GM19468 (cell line): ENCODE measurements around the gene NUP50.

Experiments used
- ATAC-seq: cut with Tn5 transposase; IDR thresholded peaks from one replicate; pipeline ENCODE4 v1.9.1; 2021; ENCODE audit warnings: mild to moderate bottlenecking, moderate library complexity, moderate number of reproducible peaks; ENCODE audit not compliant: unreplicated experiment; ENCODE audit errors: extremely low read depth

NUP50 gene

GRCh38 chr22:45157907-45158306, 5.8 kb upstream of the NUP50 start:
- ATAC-seq = no peak

DNA sequence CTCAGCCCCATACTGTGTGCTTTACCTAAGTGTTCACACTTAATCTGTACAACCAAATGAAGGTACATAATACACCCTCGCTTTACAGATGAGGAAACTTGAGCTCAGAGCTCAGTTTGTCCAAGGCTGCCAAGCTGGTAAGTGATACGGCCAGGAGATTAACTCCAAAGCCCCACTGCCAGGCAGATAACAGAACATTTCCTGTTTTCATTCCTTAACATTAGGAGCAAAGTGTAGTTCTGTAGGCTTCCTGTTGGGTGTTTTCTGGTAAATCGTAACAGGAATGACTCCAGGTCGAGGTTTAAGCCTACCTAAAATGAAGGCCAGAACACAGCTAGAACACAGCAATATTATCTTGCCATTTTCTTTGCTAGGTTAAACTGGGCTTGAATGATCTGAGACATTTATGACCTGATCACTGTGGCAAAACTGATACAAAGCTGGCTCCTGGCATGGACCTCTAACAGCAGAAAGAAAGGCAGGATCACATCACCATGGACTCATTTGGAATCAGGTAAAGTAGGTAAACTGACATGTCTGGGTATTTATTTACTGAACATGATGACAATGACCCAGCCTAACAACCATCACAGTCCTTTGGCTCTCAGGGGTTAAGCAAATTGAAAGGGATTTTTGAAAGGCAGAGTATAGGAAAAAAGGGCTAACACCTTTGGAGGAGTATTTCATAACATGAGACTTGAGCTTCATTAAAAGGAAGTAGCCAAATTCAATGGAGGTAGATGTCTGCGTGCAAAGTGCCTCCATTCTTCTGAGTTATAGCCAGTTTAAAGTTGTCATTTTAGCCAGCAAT, 3.9 kb upstream of the NUP50 start:
- ATAC-seq = no peak

DNA sequence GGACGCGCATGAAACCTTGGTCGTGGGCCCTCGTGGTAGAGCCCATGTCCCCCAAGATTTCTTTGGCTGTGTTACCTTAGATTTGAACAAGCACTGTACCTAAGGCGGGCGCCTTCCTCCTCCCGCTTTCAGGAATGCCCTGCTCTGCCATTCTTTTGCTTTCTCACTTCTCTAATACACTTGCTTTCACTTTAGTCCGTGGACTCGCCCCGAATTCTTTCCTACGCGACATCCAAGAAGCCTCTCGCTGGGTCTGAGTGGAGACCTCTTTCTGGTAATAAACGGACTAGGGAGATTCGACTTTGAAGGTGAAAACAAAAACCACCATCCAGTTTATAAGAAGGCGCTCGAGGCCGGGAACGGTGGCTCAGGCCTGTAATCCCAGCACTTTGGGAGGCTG, 1.2 kb upstream of the NUP50 start:
- no peak for ATAC-seq

GRCh38 chr22:45163099-45163450, 650 bp upstream of the NUP50 start:
- no peak for ATAC-seq

DNA sequence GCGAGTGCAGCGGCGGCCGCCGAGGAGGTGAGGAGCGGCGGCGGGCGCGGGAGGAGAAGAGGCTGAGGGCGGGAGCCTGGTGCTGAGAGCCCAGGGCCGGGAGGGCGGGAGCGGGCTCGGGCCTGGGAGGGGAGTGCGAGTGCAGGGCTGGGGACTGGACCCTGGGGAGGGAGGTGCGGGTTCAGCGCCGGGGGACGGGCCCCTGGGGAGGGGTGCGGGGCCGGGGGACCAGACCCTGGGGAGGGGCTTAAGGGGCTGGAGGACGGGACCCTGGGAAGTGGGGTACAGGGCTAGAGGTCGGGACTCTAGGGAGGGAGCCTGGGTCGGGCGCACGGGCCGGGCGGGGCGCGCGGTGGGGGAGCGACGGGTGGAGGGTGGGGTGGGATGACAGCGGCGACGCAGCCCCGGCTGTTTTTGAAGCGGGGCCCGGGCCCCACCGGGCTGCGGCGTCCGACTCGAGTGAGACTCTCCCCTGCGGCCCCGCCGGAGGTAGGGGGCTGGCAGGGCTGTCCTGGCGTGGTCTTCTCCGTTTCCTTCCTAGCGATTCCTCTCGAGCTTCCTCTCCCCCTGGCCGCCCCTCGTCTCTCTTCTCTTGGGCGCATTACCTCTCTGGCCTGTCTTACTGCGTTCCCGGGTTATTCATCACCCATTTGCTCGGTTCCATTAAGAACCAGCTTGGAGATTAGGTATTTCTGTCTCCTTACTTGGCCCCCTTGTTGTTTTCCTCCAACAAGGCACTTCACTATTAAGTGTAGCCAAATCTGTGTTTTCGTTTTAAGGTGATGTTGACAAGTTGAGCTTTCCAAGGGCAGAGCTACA, 754 bp downstream of the NUP50 start:
- ATAC-seq = no peak

DNA sequence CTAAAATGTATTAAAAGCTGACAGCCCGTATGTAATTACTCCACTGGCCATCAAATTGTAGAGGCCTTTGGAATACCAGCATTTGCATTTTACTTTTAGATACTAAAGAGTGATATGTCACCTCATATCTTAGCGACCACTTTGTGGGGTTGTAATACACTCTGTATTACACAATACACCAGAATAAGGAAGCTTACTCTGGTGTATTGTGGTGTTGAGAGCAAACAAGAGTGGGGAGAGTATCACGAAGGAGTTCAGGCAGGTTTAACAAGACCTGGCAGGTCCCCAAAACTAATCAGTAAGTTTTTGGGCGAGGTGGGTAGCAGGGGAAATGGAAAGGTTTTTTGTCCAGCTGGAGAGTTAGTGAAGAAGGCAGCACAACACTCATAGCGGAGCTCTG, 3.2 kb downstream of the NUP50 start:
- ATAC-seq = no peak

GRCh38 chr22:45169591-45170466, 6.1 kb downstream of the NUP50 start:
- no peak for ATAC-seq

DNA sequence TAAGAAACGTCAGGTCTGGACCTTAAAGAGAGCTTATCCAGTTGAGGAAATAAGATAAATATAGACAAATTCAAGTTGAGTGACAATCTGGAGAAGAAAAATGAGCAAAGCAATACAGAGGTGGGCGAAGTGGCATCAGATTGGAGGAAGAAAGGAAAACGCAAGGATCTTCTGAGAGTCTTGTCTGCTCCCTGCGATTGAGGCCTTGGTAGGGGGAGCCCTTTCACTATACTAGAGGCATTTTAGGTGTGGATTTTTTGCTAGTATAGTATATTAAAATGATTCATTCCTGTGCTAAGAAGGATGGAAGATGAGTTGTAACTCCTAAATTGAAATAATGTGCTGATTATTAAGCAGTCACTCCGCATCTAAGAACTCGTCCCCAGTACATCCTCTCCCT, 8.1 kb downstream of the NUP50 start:
- no peak for ATAC-seq

- ATAC-seq = no peak
Measured at GRCh38 chr22:45172881-45173585, 9.3 kb downstream of the NUP50 start.

- ATAC-seq = no peak
Measured at GRCh38 chr22:45179276-45180049, 15.7 kb downstream of the NUP50 start.

DNA sequence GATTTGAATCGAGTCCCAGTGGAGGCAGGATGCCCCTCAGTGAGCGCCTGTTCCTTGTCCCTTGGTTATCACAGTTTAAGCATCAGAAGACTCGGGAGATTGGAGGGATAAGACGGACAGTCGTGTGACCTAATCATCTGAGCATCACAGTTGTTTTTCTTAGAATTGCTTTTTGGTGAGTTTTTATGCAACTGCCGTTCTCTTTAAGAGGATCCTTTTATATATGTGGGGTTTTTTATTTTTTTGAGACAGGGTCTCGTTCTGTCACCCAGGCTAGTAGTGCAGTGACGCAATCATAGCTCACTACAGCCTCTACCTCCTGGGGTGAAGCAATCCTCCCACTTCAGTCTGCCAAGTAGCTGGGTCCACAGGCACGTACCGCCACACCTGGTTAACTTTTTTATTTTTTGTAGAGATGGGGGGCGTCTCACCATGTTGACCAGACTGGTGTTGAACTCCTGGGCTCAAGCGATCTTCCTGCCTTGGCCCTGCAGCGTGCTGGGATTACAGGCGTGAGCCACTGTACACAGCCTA, 16.5 kb downstream of the NUP50 start:
- ATAC-seq = no peak

- no peak for ATAC-seq
Measured at GRCh38 chr22:45181240-45181639, 17.5 kb downstream of the NUP50 start.

GRCh38 chr22:45181766-45182165, 18.0 kb downstream of the NUP50 start:
- no peak for ATAC-seq

GRCh38 chr22:45183974-45184373, 20.2 kb downstream of the NUP50 start:
- no peak for ATAC-seq

GRCh38 chr22:45185718-45186514, 22.2 kb downstream of the NUP50 start:
- no peak for ATAC-seq

DNA sequence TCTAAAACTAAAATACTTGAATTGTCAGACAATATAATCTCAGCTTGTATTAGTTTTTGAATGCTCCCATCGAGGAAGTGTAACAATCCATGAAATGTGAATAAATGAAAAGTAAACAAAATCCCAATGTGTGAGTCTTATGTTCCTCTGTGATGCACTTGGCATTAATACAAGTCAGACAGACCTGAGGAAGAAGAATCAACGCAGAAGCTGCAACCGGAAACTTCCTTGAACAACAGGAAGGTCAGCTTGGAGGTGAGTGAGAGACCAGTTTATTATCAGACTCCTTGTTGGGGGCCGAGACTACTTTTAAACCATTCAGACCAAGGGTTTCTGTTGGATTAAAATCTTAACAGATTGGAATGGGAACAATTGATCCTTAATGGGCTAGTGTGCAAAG, 24.2 kb downstream of the NUP50 start:
- no peak for ATAC-seq

GRCh38 chr22:45188779-45189178, 25.1 kb downstream of the NUP50 start:
- no peak for ATAC-seq

- no peak for ATAC-seq
Measured at GRCh38 chr22:45190202-45190872, 26.6 kb downstream of the NUP50 start.
